H9 (cell line): Measurements from ENCODE around the gene CACNA1H. TPM values are rescaled to one million over a fixed set of nuclear protein-coding genes. Genes with fewer than 3 reads are reported as not detected.

Experiments used
- DNase-seq: peaks from one replicate; pipeline ENCODE4 v3.0.0-alpha.2; 2017
- H2AFZ ChIP-seq: one replicate; pipeline ENCODE4 v1.6.1; 2013; ENCODE audit warnings: mild to moderate bottlenecking, low read length, control low read depth, moderate library complexity
- H2AK5ac ChIP-seq: 2 replicates; pipeline ENCODE4 v1.6.1; 2013; ENCODE audit warnings: low read length, control low read depth, mixed read lengths; ENCODE audit not compliant: insufficient read length
- H2BK120ac ChIP-seq: one replicate; pipeline ENCODE4 v1.6.1; 2013; ENCODE audit warnings: low read depth, mild to moderate bottlenecking, low read length, control low read depth, inconsistent platforms; ENCODE audit not compliant: poor library complexity, severe bottlenecking
- H2BK12ac ChIP-seq: 2 replicates; pipeline ENCODE4 v1.6.1; 2013; ENCODE audit warnings: low read length, control low read depth, mixed read lengths, low read depth; ENCODE audit not compliant: insufficient read length
- H2BK15ac ChIP-seq: 2 replicates; pipeline ENCODE4 v1.6.1; 2013; ENCODE audit warnings: low read depth, low read length, control low read depth
- H2BK20ac ChIP-seq: one replicate; pipeline ENCODE4 v1.6.1; 2013; ENCODE audit warnings: low read depth, mild to moderate bottlenecking, low read length, control low read depth, inconsistent platforms; ENCODE audit not compliant: poor library complexity, severe bottlenecking
- H2BK5ac ChIP-seq: 2 replicates; pipeline ENCODE4 v1.6.1; 2013; ENCODE audit warnings: low read length, control low read depth, mixed read lengths; ENCODE audit not compliant: insufficient read length
- H3K14ac ChIP-seq: 2 replicates; pipeline ENCODE4 v1.6.1; 2013; ENCODE audit warnings: low read length, control low read depth; ENCODE audit not compliant: insufficient read depth
- H3K18ac ChIP-seq: 2 replicates; pipeline ENCODE4 v1.6.1; 2013; ENCODE audit warnings: low read depth, mild to moderate bottlenecking, mixed read lengths, low read length, control low read depth; ENCODE audit not compliant: insufficient read length
- H3K23ac ChIP-seq: 2 replicates; pipeline ENCODE4 v1.6.1; 2013; ENCODE audit warnings: low read length, control low read depth, mixed read lengths, low read depth; ENCODE audit not compliant: insufficient read length
- H3K23me2 ChIP-seq: 2 replicates; pipeline ENCODE4 v1.6.1; 2013; ENCODE audit warnings: low read depth, mild to moderate bottlenecking, mixed read lengths, low read length, control low read depth; ENCODE audit not compliant: insufficient read length, poor library complexity, severe bottlenecking
- H3K27ac ChIP-seq: 2 replicates; pipeline ENCODE4 v1.5.1; 2013; ENCODE audit warnings: low read length, control low read depth, mixed read lengths, low read depth; ENCODE audit not compliant: insufficient read length
- H3K27me3 ChIP-seq: 2 replicates; pipeline ENCODE4 v1.6.1; 2013; ENCODE audit warnings: low read length, control low read depth, inconsistent platforms; ENCODE audit not compliant: insufficient read depth
- H3K4ac ChIP-seq: 2 replicates; pipeline ENCODE4 v1.6.1; 2013; ENCODE audit warnings: low read depth, mild to moderate bottlenecking, control low read depth, inconsistent platforms, low read length, moderate library complexity
- H3K4me1 ChIP-seq: 2 replicates; pipeline ENCODE4 v1.6.1; 2013; ENCODE audit warnings: low read length, control low read depth, inconsistent platforms; ENCODE audit not compliant: insufficient read depth
- H3K4me2 ChIP-seq: 2 replicates; pipeline ENCODE4 v1.6.1; 2013; ENCODE audit warnings: low read length, control low read depth, mixed read lengths; ENCODE audit not compliant: insufficient read length, insufficient read depth
- H3K56ac ChIP-seq: 2 replicates; pipeline ENCODE4 v1.6.1; 2013; ENCODE audit warnings: low read depth, mild to moderate bottlenecking, mixed read lengths, low read length, control low read depth; ENCODE audit not compliant: insufficient read length
- H3K79me1 ChIP-seq: 2 replicates; pipeline ENCODE4 v1.6.1; 2013; ENCODE audit warnings: low read depth, mild to moderate bottlenecking, moderate library complexity, low read length, control low read depth, inconsistent platforms; ENCODE audit not compliant: insufficient read depth, poor library complexity, severe bottlenecking
- H3K79me2 ChIP-seq: 2 replicates; pipeline ENCODE4 v1.6.1; 2013; ENCODE audit warnings: low read length, control low read depth, inconsistent platforms; ENCODE audit not compliant: insufficient read depth
- H3K9ac ChIP-seq: 2 replicates; pipeline ENCODE4 v1.6.1; 2013; ENCODE audit warnings: low read length, control low read depth, mixed read lengths; ENCODE audit not compliant: insufficient read length; ENCODE audit errors: extremely low read depth
- H3K9me3 ChIP-seq: one replicate; pipeline ENCODE4 v1.6.1; 2013; ENCODE audit warnings: low read depth, low read length, inconsistent platforms; ENCODE audit not compliant: control insufficient read depth
- H3T11ph ChIP-seq: one replicate; pipeline ENCODE4 v1.6.1; 2013; ENCODE audit warnings: mild to moderate bottlenecking, low read length, control low read depth, inconsistent platforms
- H4K20me1 ChIP-seq: one replicate; pipeline ENCODE4 v1.6.1; 2013; ENCODE audit not compliant: control insufficient read depth, insufficient read length, insufficient read depth
- H4K5ac ChIP-seq: 2 replicates; pipeline ENCODE4 v1.6.1; 2013; ENCODE audit warnings: low read depth, mild to moderate bottlenecking, mixed read lengths, low read length, control low read depth; ENCODE audit not compliant: insufficient read length
- H4K8ac ChIP-seq: replicated peaks from 2 replicates; pipeline ENCODE4 v1.6.1; 2013; ENCODE audit warnings: low read length, control low read depth, mixed read lengths, low read depth; ENCODE audit not compliant: insufficient read length
- H4K91ac ChIP-seq: 2 replicates; pipeline ENCODE4 v1.6.1; 2013; ENCODE audit warnings: low read depth, mild to moderate bottlenecking, moderate library complexity, mixed read lengths, low read length, control low read depth; ENCODE audit not compliant: insufficient read length
- H3K27ac Mint-ChIP-seq, 3 experiments: 2 replicates in 2 of 3; 3 replicates in 1 of 3; pipeline ENCODE4 v1.8.0; 2020 to 2021; ENCODE audit warnings: mixed read lengths in 3 of 3, mild to moderate bottlenecking in 1 of 3, moderate library complexity in 1 of 3
- H3K27me3 Mint-ChIP-seq: 2 replicates; pipeline ENCODE4 v1.8.0; 2021; ENCODE audit warnings: low read depth, mild to moderate bottlenecking, moderate library complexity, mixed read lengths
- H3K36me3 Mint-ChIP-seq, 3 experiments: 2 replicates in 2 of 3; 3 replicates in 1 of 3; pipeline ENCODE4 v1.8.0; 2020 to 2021; ENCODE audit warnings: low read depth in 3 of 3, mixed read lengths in 3 of 3; ENCODE audit not compliant: insufficient read depth in 1 of 3
- H3K4me1 Mint-ChIP-seq, 2 experiments: 2 replicates each; pipeline ENCODE4 v1.8.0; 2020; ENCODE audit warnings: mixed read lengths in 2 of 2
- H3K4me3 Mint-ChIP-seq, 2 experiments: 2 replicates in 1 of 2; 3 replicates in 1 of 2; pipeline ENCODE4 v1.8.0; 2020 to 2021; ENCODE audit warnings: mild to moderate bottlenecking in 2 of 2, mixed read lengths in 2 of 2, moderate library complexity in 1 of 2
- H3K9me3 Mint-ChIP-seq, 2 experiments: 2 replicates in 1 of 2; 3 replicates in 1 of 2; pipeline ENCODE4 v1.8.0; 2020; ENCODE audit warnings: mild to moderate bottlenecking in 2 of 2, mixed read lengths in 2 of 2, moderate library complexity in 1 of 2
- CTCF ChIP-seq: fragments of 200-600 bp; sonication (generic); conservative IDR thresholded peaks from 3 replicates; pipeline ENCODE4 v1.8.0; 2021; ENCODE audit warnings: antibody characterized with exemption, mild to moderate bottlenecking
- WGBS: extraction: QIAGEN DNeasy Blood & Tissue Kit; methylation state at CpG from one replicate; pipeline ENCODE4 v1.1.7; 2013; ENCODE audit warnings: missing lambda C conversion rate, low lambda C conversion rate, mixed read lengths; ENCODE audit not compliant: insufficient read length; ENCODE audit errors: extremely low coverage; 5-methylcytosine and 5-hydroxymethylcytosine counted together
- total RNA-seq: library from RNA; stranded (reverse); gene quantifications from 2 replicates; pipeline ENCODE4 v1.2.1, GENCODE V29; 2021

The CACNA1H gene
- total RNA-seq, 1 experiment from 2014 or later = 43.3 TPM

- no peaks in the 10 kb centered on the region for H3K79me1 ChIP-seq
- Mint-ChIP-seq H3K36me3 (no peaks in the 10 kb centered on the region), H3K4me3 (no peak overlapping the region), H3K27ac (no peak overlapping the region), H3K9me3 (peaks cover 0 to 3% of the 10 kb centered on the region in 2 experiments; a peak in 1 of 5 replicates), H3K27me3 (peaks cover 31% of the 10 kb centered on the region), H3K4me1 (peaks cover 0 to 11% of the 10 kb centered on the region in 2 experiments; a peak in 3 of 4 replicates)
- H3T11ph ChIP-seq = no peak overlapping the region
- no peak overlapping the region for H2BK12ac ChIP-seq
- no peak overlapping the region for H2BK120ac ChIP-seq
- no peak overlapping the region for H3K56ac ChIP-seq
- DNase-seq = no peak
- no peaks in the 10 kb centered on the region for H3K79me2 ChIP-seq
- no peak overlapping the region for H4K91ac ChIP-seq
- no CpG with 5 or more reads among the region's 22 CpGs for WGBS
- no peak overlapping the region for H4K8ac ChIP-seq
- H3K23me2 ChIP-seq = no peaks in the 10 kb centered on the region
- no peaks in the 10 kb centered on the region for H3K27me3 ChIP-seq
- no peak overlapping the region for H3K4ac ChIP-seq
- no peak overlapping the region for H3K23ac ChIP-seq
- no peak overlapping the region for H3K14ac ChIP-seq
- no peak overlapping the region for H3K18ac ChIP-seq
- no peak overlapping the region for H3K27ac ChIP-seq
- no peak overlapping the region for H2BK15ac ChIP-seq
- H3K9ac ChIP-seq = no peak overlapping the region
- no peaks in the 10 kb centered on the region for H3K9me3 ChIP-seq
- no peak overlapping the region for H3K4me2 ChIP-seq
- no peaks in the 10 kb centered on the region for H4K20me1 ChIP-seq
- TF ChIP-seq CTCF = no peak
- no peak overlapping the region for H2AFZ ChIP-seq
- H2BK5ac ChIP-seq = no peak overlapping the region
- no peak overlapping the region for H2AK5ac ChIP-seq
- H4K5ac ChIP-seq = no peak overlapping the region
- no peak overlapping the region for H2BK20ac ChIP-seq
- no peaks in the 10 kb centered on the region for H3K4me1 ChIP-seq
Measured at GRCh38 chr16:1256874-1257322, 104.0 kb downstream of the CACNA1H start.
